Chondrocyte (in vitro differentiated cells): ENCODE measurements around the gene PMPCA. TPM values are rescaled to one million over a fixed set of nuclear protein-coding genes. Genes with fewer than 3 reads are reported as not detected.

Experiments used
- DNase-seq: peaks from one replicate; pipeline ENCODE4 v3.0.0; 2021; ENCODE audit warnings: mixed read lengths, low spot score
- H3K27ac Mint-ChIP-seq: one replicate; pipeline ENCODE4 v1.8.0; 2021; ENCODE audit warnings: mild to moderate bottlenecking, moderate library complexity, mixed read lengths; ENCODE audit not compliant: unreplicated experiment
- H3K27me3 Mint-ChIP-seq: 2 replicates; pipeline ENCODE4 v1.8.0; 2021; ENCODE audit warnings: low read depth, mixed read lengths
- H3K36me3 Mint-ChIP-seq: 2 replicates; pipeline ENCODE4 v1.8.0; 2021; ENCODE audit warnings: low read depth, mixed read lengths
- H3K4me1 Mint-ChIP-seq: 2 replicates; pipeline ENCODE4 v1.8.0; 2021; ENCODE audit warnings: low read depth, mild to moderate bottlenecking, mixed read lengths
- H3K4me3 Mint-ChIP-seq: one replicate; pipeline ENCODE4 v1.8.0; 2021; ENCODE audit warnings: mild to moderate bottlenecking, moderate library complexity, mixed read lengths; ENCODE audit not compliant: unreplicated experiment
- H3K9me3 Mint-ChIP-seq: 2 replicates; pipeline ENCODE4 v1.8.0; 2021; ENCODE audit warnings: low read depth, mixed read lengths
- CTCF ChIP-seq: fragments of 200-600 bp; sonication (generic); IDR thresholded peaks from 2 replicates; pipeline ENCODE4 v1.5.0; 2021; ENCODE audit warnings: antibody characterized with exemption, mild to moderate bottlenecking, moderate library complexity
- total RNA-seq: library from RNA; stranded (reverse); gene quantifications from 3 replicates; pipeline ENCODE4 v1.2.1, GENCODE V29; 2021

Gene PMPCA
- total RNA-seq, 1 donor from 2014 or later: 42.5 TPM

GRCh38 chr9:136363106-136363948 lies 47.1 kb upstream of the PMPCA start, which contains the start of gene DNLZ:
Gene DNLZ, minus strand, starts transcription at chr9:136363744. Its CDS starts 30 bp downstream, at chr9:136363714.
- H3K27me3 Mint-ChIP-seq: no peaks in the 10 kb centered on the region
- peak within 1 kb of the TSS; percentile 87 for H3K27ac Mint-ChIP-seq
- peak; percentile 98 for TF ChIP-seq CTCF
- no peaks in the 10 kb centered on the region for H3K9me3 Mint-ChIP-seq
- H3K4me3 Mint-ChIP-seq: peak within 1 kb of the TSS; percentile 81
- peaks cover 8% of the 10 kb centered on the region for H3K4me1 Mint-ChIP-seq
- H3K36me3 Mint-ChIP-seq: no peaks in the 10 kb centered on the region
- peak; percentile 98 for DNase-seq

- no peak overlapping the region for H3K27ac Mint-ChIP-seq
- H3K4me1 Mint-ChIP-seq: peaks cover 8% of the 10 kb centered on the region
- peak overlapping the region; percentile 35 for H3K4me3 Mint-ChIP-seq
- peak; percentile 69 for TF ChIP-seq CTCF
- DNase-seq: no peak
- H3K36me3 Mint-ChIP-seq: no peaks in the 10 kb centered on the region
- no peaks in the 10 kb centered on the region for H3K9me3 Mint-ChIP-seq
- H3K27me3 Mint-ChIP-seq: no peaks in the 10 kb centered on the region
Observed at GRCh38 chr9:136363949-136364748, 46.3 kb upstream of the PMPCA start.

GRCh38 chr9:136364942-136365774 lies 45.3 kb upstream of the PMPCA start:
- Mint-ChIP-seq H3K27me3 (no peaks in the 10 kb centered on the region), H3K9me3 (no peaks in the 10 kb centered on the region), H3K4me3 (no peak overlapping the region), H3K27ac (no peak overlapping the region), H3K4me1 (peaks cover 8% of the 10 kb centered on the region), H3K36me3 (no peaks in the 10 kb centered on the region)
- no peak for TF ChIP-seq CTCF
- no peak for DNase-seq

GRCh38 chr9:136365775-136366222 lies 44.7 kb upstream of the PMPCA start:
- peaks cover 8% of the 10 kb centered on the region for H3K4me1 Mint-ChIP-seq
- H3K27me3 Mint-ChIP-seq: no peaks in the 10 kb centered on the region
- H3K27ac Mint-ChIP-seq: peak overlapping the region; percentile 17
- H3K9me3 Mint-ChIP-seq: no peaks in the 10 kb centered on the region
- no peak for TF ChIP-seq CTCF
- no peak for DNase-seq
- no peaks in the 10 kb centered on the region for H3K36me3 Mint-ChIP-seq
- H3K4me3 Mint-ChIP-seq: no peak overlapping the region
